ENCODE data around the gene FBXO36.
A peak's percentile ranks its signal among the peaks of the same experiment; 100 is the strongest.

FBXO36 gene

DNA sequence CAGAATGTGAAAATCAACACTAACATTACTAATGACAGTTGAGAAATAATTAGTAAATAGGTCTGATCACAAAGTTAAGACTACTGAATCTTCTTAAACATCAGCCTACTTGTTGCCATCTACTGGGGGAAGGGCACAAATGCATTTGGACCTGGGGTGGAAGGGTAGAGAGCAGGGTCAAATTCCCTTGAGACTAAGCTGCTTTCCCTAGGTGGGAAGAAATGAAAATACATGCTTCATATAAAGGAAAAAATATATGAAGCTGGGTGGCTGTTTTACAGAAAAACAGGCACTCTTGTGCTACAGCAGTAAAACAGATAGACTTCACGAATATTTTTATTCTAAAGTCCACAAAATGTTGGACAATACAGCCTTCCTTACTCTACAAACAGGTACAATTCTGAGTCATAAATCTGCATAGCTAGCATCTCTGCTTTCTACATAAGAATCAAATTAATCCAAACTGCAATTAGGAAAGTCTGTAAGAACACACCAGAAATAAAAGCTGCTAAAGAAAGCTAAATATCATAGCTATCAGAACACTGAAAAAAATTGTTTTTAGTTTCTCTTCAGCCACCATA is 11.4 kb upstream of the FBXO36 start:
- peaks cover 95% of the 10 kb centered on the region for H3K79me2 ChIP-seq (ENCODE audit: insufficient read depth, low read length)
- H2AFZ ChIP-seq (ENCODE audit: low read depth, low read length): no peak overlapping the region
- H3K27me3 ChIP-seq (ENCODE audit: insufficient read depth, low read length, poor library complexity): no peaks in the 10 kb centered on the region
- ATAC-seq (ENCODE audit: insufficient read depth, low read depth): peak; percentile 78
- H3K4me1 ChIP-seq (ENCODE audit: insufficient read depth, low read length): no peaks in the 10 kb centered on the region
- TF ChIP-seq EZH2 (IDR thresholded peaks at IDR 0.05; ENCODE audit: borderline replicate concordance, low read depth, low read length, severe bottlenecking): no peak
- TF ChIP-seq, protein P1, sequence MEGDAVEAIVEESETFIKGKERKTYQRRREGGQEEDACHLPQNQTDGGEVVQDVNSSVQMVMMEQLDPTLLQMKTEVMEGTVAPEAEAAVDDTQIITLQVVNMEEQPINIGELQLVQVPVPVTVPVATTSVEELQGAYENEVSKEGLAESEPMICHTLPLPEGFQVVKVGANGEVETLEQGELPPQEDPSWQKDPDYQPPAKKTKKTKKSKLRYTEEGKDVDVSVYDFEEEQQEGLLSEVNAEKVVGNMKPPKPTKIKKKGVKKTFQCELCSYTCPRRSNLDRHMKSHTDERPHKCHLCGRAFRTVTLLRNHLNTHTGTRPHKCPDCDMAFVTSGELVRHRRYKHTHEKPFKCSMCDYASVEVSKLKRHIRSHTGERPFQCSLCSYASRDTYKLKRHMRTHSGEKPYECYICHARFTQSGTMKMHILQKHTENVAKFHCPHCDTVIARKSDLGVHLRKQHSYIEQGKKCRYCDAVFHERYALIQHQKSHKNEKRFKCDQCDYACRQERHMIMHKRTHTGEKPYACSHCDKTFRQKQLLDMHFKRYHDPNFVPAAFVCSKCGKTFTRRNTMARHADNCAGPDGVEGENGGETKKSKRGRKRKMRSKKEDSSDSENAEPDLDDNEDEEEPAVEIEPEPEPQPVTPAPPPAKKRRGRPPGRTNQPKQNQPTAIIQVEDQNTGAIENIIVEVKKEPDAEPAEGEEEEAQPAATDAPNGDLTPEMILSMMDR (IDR thresholded peaks at IDR 0.05; ENCODE audit: borderline replicate concordance, extremely low read depth, low read length, poor library complexity, severe bottlenecking): peak; percentile 66
- no peak overlapping the region for H3K4me2 ChIP-seq (ENCODE audit: insufficient read depth, low read length)
- DNase-seq: peak; percentile 36
- peaks cover 33% of the 10 kb centered on the region for H4K20me1 ChIP-seq (ENCODE audit: insufficient read depth, low read length)
- H3K36me3 ChIP-seq (ENCODE audit: insufficient read depth, low read length): peaks cover 15% of the 10 kb centered on the region
- H3K27ac ChIP-seq (ENCODE audit: low read length): 0 out of 2 replicates have a peak overlapping the region, but pooled peaks have one; percentile 18
- H3K4me3 ChIP-seq (ENCODE audit: low read depth in 1 of 2, low read length in 2 of 2): no peak overlapping the region
- no peaks in the 10 kb centered on the region for H3K9me3 ChIP-seq (ENCODE audit: insufficient read depth, low read length, severe bottlenecking)
- H3K9ac ChIP-seq (ENCODE audit: low read depth, low read length): no peak overlapping the region

DNA sequence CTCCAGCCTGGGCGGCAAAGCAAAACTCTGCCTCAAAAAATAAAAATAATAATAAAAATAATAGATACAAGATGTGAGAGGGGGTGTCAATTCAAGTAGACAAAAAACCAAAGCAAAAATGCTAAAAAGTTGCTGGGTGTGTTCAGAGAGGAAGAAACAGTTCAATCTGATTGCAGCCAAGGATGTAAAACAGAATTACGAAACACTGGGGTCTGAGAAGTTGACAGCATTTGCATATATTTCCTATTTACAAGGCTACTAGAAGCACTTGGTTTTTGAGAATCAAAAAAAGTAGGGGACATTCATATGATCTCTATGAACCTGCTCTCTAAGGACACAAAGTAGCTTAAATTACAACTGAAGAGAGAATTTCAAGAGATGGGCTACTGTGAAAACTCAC is 8.1 kb upstream of the FBXO36 start:
- Histone ChIP-seq H3K79me2 (ENCODE audit: insufficient read depth, low read length) (peaks cover 100% of the 10 kb centered on the region), H3K27me3 (ENCODE audit: insufficient read depth, low read length, poor library complexity) (no peaks in the 10 kb centered on the region), H3K9me3 (ENCODE audit: insufficient read depth, low read length, severe bottlenecking) (no peaks in the 10 kb centered on the region), H3K9ac (ENCODE audit: low read depth, low read length) (no peak overlapping the region), H3K4me2 (ENCODE audit: insufficient read depth, low read length) (no peak overlapping the region), H3K4me3 (ENCODE audit: low read depth in 1 of 2, low read length in 2 of 2) (no peak overlapping the region), H3K4me1 (ENCODE audit: insufficient read depth, low read length) (peaks cover under 1% of the 10 kb centered on the region; the same call in 1 of the 2 replicates), H3K27ac (ENCODE audit: low read length) (no peak overlapping the region), H2AFZ (ENCODE audit: low read depth, low read length) (no peak overlapping the region), H4K20me1 (ENCODE audit: insufficient read depth, low read length) (peaks cover 42% of the 10 kb centered on the region), H3K36me3 (ENCODE audit: insufficient read depth, low read length) (peaks cover 18% of the 10 kb centered on the region)
- TF ChIP-seq EZH2 (IDR thresholded peaks at IDR 0.05; ENCODE audit: borderline replicate concordance, low read depth, low read length, severe bottlenecking): no peak
- TF ChIP-seq, protein P1 (IDR thresholded peaks at IDR 0.05; ENCODE audit: borderline replicate concordance, extremely low read depth, low read length, poor library complexity, severe bottlenecking): no peak
- no peak for DNase-seq
- ATAC-seq (ENCODE audit: insufficient read depth, low read depth): no peak

DNA sequence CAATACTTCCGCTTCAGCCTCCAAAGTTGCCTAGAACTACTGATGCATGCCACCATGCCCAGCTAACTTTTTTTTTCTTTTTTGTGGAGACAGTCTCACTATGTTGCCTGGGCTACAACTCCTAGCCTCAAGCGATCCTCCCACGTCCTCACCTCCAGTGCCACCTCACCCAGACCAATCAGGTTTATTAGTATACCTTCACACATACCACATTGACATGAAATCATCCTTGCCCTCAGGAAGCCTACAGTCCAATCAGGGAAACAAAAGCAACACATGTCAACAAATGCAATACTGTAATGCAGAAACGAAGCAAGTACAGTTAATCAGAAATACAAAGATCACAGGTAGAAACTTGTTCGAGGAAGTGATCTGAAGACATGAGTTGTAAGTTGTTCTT is 4.5 kb upstream of the FBXO36 start:
- Histone ChIP-seq H3K4me2 (ENCODE audit: insufficient read depth, low read length) (no peak overlapping the region), H3K27ac (ENCODE audit: low read length) (no peak overlapping the region), H3K36me3 (ENCODE audit: insufficient read depth, low read length) (peaks cover 12% of the 10 kb centered on the region), H3K9me3 (ENCODE audit: insufficient read depth, low read length, severe bottlenecking) (no peaks in the 10 kb centered on the region), H3K79me2 (ENCODE audit: insufficient read depth, low read length) (peaks cover 90% of the 10 kb centered on the region), H2AFZ (ENCODE audit: low read depth, low read length) (no peak overlapping the region), H3K4me3 (ENCODE audit: low read depth in 1 of 2, low read length in 2 of 2) (no peak overlapping the region), H4K20me1 (ENCODE audit: insufficient read depth, low read length) (peaks cover 31% of the 10 kb centered on the region; the same call in 1 of the 2 replicates), H3K4me1 (ENCODE audit: insufficient read depth, low read length) (peaks cover 17% of the 10 kb centered on the region), H3K9ac (ENCODE audit: low read depth, low read length) (no peak overlapping the region), H3K27me3 (ENCODE audit: insufficient read depth, low read length, poor library complexity) (no peaks in the 10 kb centered on the region)
- TF ChIP-seq, protein P1 (IDR thresholded peaks at IDR 0.05; ENCODE audit: borderline replicate concordance, extremely low read depth, low read length, poor library complexity, severe bottlenecking): no peak
- TF ChIP-seq EZH2 (IDR thresholded peaks at IDR 0.05; ENCODE audit: borderline replicate concordance, low read depth, low read length, severe bottlenecking): no peak
- ATAC-seq (ENCODE audit: insufficient read depth, low read depth) (no peak), DNase-seq (no peak)

Data from DND-41 (cell line).